NB4 (cell line): ENCODE data around the gene PLD4.

Experiments used
- CTCF ChIP-seq: IDR thresholded peaks from one replicate; pipeline ENCODE4 v1.5.1; 2012; ENCODE audit warnings: low read depth, low read length
- MYC ChIP-seq: IDR thresholded peaks from 2 replicates; pipeline ENCODE4 v1.6.1; 2011; ENCODE audit warnings: low read depth, low read length
- POLR2A ChIP-seq: IDR thresholded peaks from 2 replicates; pipeline ENCODE4 v1.6.1; 2011; ENCODE audit warnings: mild to moderate bottlenecking; ENCODE audit not compliant: insufficient read length; ENCODE audit errors: extremely low read depth

GRCh38 chr14:104976198-104977007, 51.7 kb downstream of the PLD4 start:
- 0 out of 2 replicates have a peak, but pooled peaks have one; percentile 28 for TF ChIP-seq MYC
- peak; percentile 84 for TF ChIP-seq CTCF
- no peak for TF ChIP-seq POLR2A
